Trophoblast cell (in vitro differentiated cells and primary cell): ENCODE results near the gene TMEM247.
A peak's percentile ranks its signal among the peaks of the same experiment; 100 is the strongest.

Experiments used
- DNase-seq, 2 donors: peaks; one replicate each; pipeline ENCODE4 v3.0.0-alpha.2; 2016
- H2AFZ ChIP-seq: 2 replicates; pipeline ENCODE4 v1.6.1; 2013; ENCODE audit warnings: low read length, moderate library complexity, mild to moderate bottlenecking; ENCODE audit not compliant: insufficient read depth, poor library complexity
- H2AK5ac ChIP-seq: 2 replicates; pipeline ENCODE4 v1.6.1; 2013; ENCODE audit warnings: mild to moderate bottlenecking, low read length
- H2BK120ac ChIP-seq: 2 replicates; pipeline ENCODE4 v1.6.1; 2013; ENCODE audit warnings: low read length, mild to moderate bottlenecking, moderate library complexity; ENCODE audit not compliant: insufficient read depth, poor library complexity
- H2BK12ac ChIP-seq: 2 replicates; pipeline ENCODE4 v1.6.1; 2013; ENCODE audit warnings: mild to moderate bottlenecking, low read length, moderate library complexity
- H2BK5ac ChIP-seq: 2 replicates; pipeline ENCODE4 v1.6.1; 2013; ENCODE audit warnings: low read length, low read depth, moderate library complexity, mild to moderate bottlenecking; ENCODE audit not compliant: poor library complexity
- H3K14ac ChIP-seq: 2 replicates; pipeline ENCODE4 v1.6.1; 2013; ENCODE audit warnings: mild to moderate bottlenecking, low read length
- H3K18ac ChIP-seq: 2 replicates; pipeline ENCODE4 v1.6.1; 2013; ENCODE audit warnings: mild to moderate bottlenecking, low read length
- H3K23ac ChIP-seq: 2 replicates; pipeline ENCODE4 v1.6.1; 2013; ENCODE audit warnings: low read length
- H3K27ac ChIP-seq: 2 replicates; pipeline ENCODE4 v1.5.1; 2013; ENCODE audit warnings: low read depth, mild to moderate bottlenecking, inconsistent platforms, low read length, moderate library complexity
- H3K27me3 ChIP-seq: 2 replicates; pipeline ENCODE4 v1.6.1; 2013; ENCODE audit warnings: inconsistent platforms, mild to moderate bottlenecking, low read length, moderate library complexity; ENCODE audit not compliant: insufficient read depth
- H3K36me3 ChIP-seq, 2 experiments: 1 replicate in 1 of 2; 2 replicates in 1 of 2; pipeline ENCODE4 v1.6.1; 2013; ENCODE audit warnings: low read length in 2 of 2, mild to moderate bottlenecking in 2 of 2, moderate library complexity in 1 of 2; ENCODE audit not compliant: insufficient read depth in 2 of 2, control insufficient read depth in 1 of 2
- H3K4ac ChIP-seq: 2 replicates; pipeline ENCODE4 v1.6.1; 2013; ENCODE audit warnings: low read depth, mild to moderate bottlenecking, low read length, moderate library complexity
- H3K4me1 ChIP-seq, 2 experiments: 1 replicate in 1 of 2; 2 replicates in 1 of 2; pipeline ENCODE4 v1.6.1; 2013; ENCODE audit warnings: low read length in 2 of 2, mild to moderate bottlenecking in 2 of 2, moderate library complexity in 1 of 2; ENCODE audit not compliant: insufficient read depth in 2 of 2, control insufficient read depth in 1 of 2
- H3K4me2 ChIP-seq: 2 replicates; pipeline ENCODE4 v1.6.1; 2013; ENCODE audit warnings: inconsistent platforms, mild to moderate bottlenecking, low read length, moderate library complexity
- H3K4me3 ChIP-seq: 2 replicates; pipeline ENCODE4 v1.5.1; 2013; ENCODE audit warnings: mild to moderate bottlenecking, low read depth, low read length, inconsistent platforms
- H3K79me1 ChIP-seq: one replicate; pipeline ENCODE4 v1.6.1; 2013; ENCODE audit warnings: low read length
- H3K79me2 ChIP-seq: 2 replicates; pipeline ENCODE4 v1.6.1; 2013; ENCODE audit warnings: low read length, mild to moderate bottlenecking; ENCODE audit not compliant: control insufficient read depth, insufficient read depth, poor library complexity
- H3K9ac ChIP-seq: 2 replicates; pipeline ENCODE4 v1.6.1; 2013; ENCODE audit warnings: mild to moderate bottlenecking, low read length
- H3K9me3 ChIP-seq: 2 replicates; pipeline ENCODE4 v1.6.1; 2013; ENCODE audit warnings: low read depth, mild to moderate bottlenecking, control low read depth, inconsistent platforms, low read length; ENCODE audit not compliant: insufficient read depth
- H4K12ac ChIP-seq: 2 replicates; pipeline ENCODE4 v1.6.1; 2013; ENCODE audit warnings: low read depth, mild to moderate bottlenecking, low read length, moderate library complexity
- H4K8ac ChIP-seq: 2 replicates; pipeline ENCODE4 v1.6.1; 2013; ENCODE audit warnings: low read depth, mild to moderate bottlenecking, low read length, moderate library complexity
- H4K91ac ChIP-seq: one replicate; pipeline ENCODE4 v1.6.1; 2013; ENCODE audit warnings: low read depth, mild to moderate bottlenecking, low read length, moderate library complexity
- whole genome bisulfite sequencing: extraction: QIAGEN DNeasy Blood & Tissue Kit; methylation state at CpG from one replicate; pipeline ENCODE4 v1.1.7; 2013; ENCODE audit warnings: missing lambda C conversion rate; ENCODE audit not compliant: insufficient read length, insufficient coverage; ENCODE audit errors: extremely low coverage; 5-methylcytosine and 5-hydroxymethylcytosine counted together

TMEM247 gene

DNA sequence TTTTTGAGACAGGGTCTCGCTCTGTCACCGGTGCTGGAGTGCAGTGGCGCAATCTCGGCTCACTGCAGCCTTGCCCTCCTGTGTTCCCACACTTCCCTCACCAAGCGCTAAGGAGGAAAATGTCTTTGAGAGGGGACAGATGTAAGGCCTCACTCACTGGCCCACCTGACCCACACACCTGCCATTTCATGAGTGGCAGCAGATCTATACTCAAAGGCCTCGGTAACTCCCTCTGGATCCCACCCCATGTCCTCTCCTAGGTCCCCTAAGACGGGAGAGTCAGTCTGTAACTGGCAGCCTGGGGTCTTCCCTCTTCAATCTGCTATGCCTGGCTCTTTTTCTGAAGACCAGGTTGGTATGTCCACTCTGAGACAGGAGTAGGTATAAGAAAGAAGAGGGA, 12.9 kb downstream of the TMEM247 start:
- WGBS = no CpG with 5 or more reads among the region's 7 CpGs
- H3K4ac ChIP-seq = no peak overlapping the region

DNA sequence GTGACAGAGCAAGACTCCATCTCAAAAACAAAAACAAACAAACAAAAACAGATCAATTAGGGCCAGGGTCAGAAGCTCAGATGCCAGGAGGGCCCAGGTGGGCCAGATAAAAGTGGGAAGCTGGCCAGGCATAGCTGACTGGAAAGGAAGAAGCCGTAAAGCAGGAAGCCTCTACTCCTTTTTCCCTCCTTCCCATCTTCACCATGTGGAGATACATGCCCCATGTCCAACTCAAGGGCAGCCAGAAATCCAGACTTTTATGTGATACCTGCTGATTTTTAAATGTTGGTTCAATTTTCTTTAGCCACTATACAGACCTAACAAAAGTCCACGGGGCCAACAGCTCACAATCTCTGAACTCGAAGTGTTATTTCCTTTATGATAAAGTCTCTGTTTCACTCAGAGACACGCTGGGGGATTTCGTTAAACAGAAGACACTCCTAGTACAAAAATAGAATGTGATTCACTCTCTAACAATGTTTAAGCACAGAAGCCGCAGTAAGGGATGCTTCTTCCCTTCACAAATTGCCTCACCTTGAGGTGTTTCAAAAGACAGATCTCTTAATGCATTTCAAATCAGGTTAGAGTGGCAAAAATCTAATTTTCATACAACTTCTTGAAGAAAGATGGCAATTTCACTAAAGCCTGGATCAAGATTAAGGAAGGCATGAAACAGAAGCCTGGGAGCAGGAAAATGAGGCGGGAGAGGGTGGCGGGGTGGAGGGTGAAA, 14.0 kb downstream of the TMEM247 start:
- Histone ChIP-seq H3K23ac (no peak overlapping the region), H3K4me3 (no peak overlapping the region), H3K18ac (no peak overlapping the region), H3K4ac (no peak overlapping the region), H4K8ac (no peak overlapping the region), H2BK5ac (no peak overlapping the region), H3K9me3 (no peaks in the 10 kb centered on the region), H3K79me1 (no peaks in the 10 kb centered on the region), H3K4me2 (no peak overlapping the region), H2BK12ac (no peak overlapping the region), H3K9ac (no peak overlapping the region), H3K27me3 (peaks cover 5% of the 10 kb centered on the region), H3K36me3 (no peaks in the 10 kb centered on the region), H4K91ac (no peak overlapping the region), H2AK5ac (no peak overlapping the region), H3K27ac (no peak overlapping the region), H3K14ac (no peak overlapping the region), H2AFZ (no peak overlapping the region), H3K4me1 (peaks cover 8 to 9% of the 10 kb centered on the region in 2 experiments), H4K12ac (no peak overlapping the region), H2BK120ac (no peak overlapping the region), H3K79me2 (no peaks in the 10 kb centered on the region)
- peak in 1 of 2 donors; percentile 26 for DNase-seq
- WGBS = no CpG with 5 or more reads among the region's 8 CpGs

More for the DNA sequence above, 12.9 kb downstream of the TMEM247 start:
- H3K36me3 ChIP-seq = no peaks in the 10 kb centered on the region
- no peak overlapping the region for H2BK120ac ChIP-seq
- H3K4me2 ChIP-seq = no peak overlapping the region
- H3K23ac ChIP-seq = no peak overlapping the region
- no peak overlapping the region for H3K14ac ChIP-seq
- H3K27me3 ChIP-seq = peaks cover under 1% of the 10 kb centered on the region
- peaks cover 11 to 19% of the 10 kb centered on the region in 2 experiments for H3K4me1 ChIP-seq
- no peak overlapping the region for H2BK12ac ChIP-seq
- H4K12ac ChIP-seq = no peak overlapping the region
- H2BK5ac ChIP-seq = no peak overlapping the region
- no peak overlapping the region for H3K27ac ChIP-seq
- DNase-seq = no peak
- H3K18ac ChIP-seq = no peak overlapping the region
- H4K91ac ChIP-seq = no peak overlapping the region
- no peaks in the 10 kb centered on the region for H3K9me3 ChIP-seq
- no peaks in the 10 kb centered on the region for H3K79me2 ChIP-seq
- H4K8ac ChIP-seq = no peak overlapping the region
- no peak overlapping the region for H2AK5ac ChIP-seq
- H2AFZ ChIP-seq = no peak overlapping the region
- H3K9ac ChIP-seq = no peak overlapping the region
- H3K79me1 ChIP-seq = no peaks in the 10 kb centered on the region
- H3K4me3 ChIP-seq = no peak overlapping the region

- H3K27ac ChIP-seq = no peak overlapping the region
- H2BK12ac ChIP-seq = no peak overlapping the region
- H2AK5ac ChIP-seq = no peak overlapping the region
- H3K9ac ChIP-seq = no peak overlapping the region
- H4K91ac ChIP-seq = no peak overlapping the region
- H2BK120ac ChIP-seq = no peak overlapping the region
- H3K79me1 ChIP-seq = no peaks in the 10 kb centered on the region
- H3K79me2 ChIP-seq = no peaks in the 10 kb centered on the region
- H3K4ac ChIP-seq = no peak overlapping the region
- H4K12ac ChIP-seq = no peak overlapping the region
- no peak overlapping the region for H3K18ac ChIP-seq
- no peak overlapping the region for H2BK5ac ChIP-seq
- WGBS = no CpG with 5 or more reads among the region's 4 CpGs
- H3K27me3 ChIP-seq = peaks cover 5% of the 10 kb centered on the region
- no peak overlapping the region for H3K4me2 ChIP-seq
- no peaks in the 10 kb centered on the region for H3K36me3 ChIP-seq
- no peak overlapping the region for H4K8ac ChIP-seq
- H3K4me3 ChIP-seq = no peak overlapping the region
- no peak for DNase-seq
- no peak overlapping the region for H2AFZ ChIP-seq
- H3K14ac ChIP-seq = no peak overlapping the region
- peaks cover 8 to 9% of the 10 kb centered on the region in 2 experiments for H3K4me1 ChIP-seq
- no peak overlapping the region for H3K23ac ChIP-seq
- H3K9me3 ChIP-seq = no peaks in the 10 kb centered on the region
Measured at GRCh38 chr2:46493971-46494250, 14.5 kb downstream of the TMEM247 start.

DNA sequence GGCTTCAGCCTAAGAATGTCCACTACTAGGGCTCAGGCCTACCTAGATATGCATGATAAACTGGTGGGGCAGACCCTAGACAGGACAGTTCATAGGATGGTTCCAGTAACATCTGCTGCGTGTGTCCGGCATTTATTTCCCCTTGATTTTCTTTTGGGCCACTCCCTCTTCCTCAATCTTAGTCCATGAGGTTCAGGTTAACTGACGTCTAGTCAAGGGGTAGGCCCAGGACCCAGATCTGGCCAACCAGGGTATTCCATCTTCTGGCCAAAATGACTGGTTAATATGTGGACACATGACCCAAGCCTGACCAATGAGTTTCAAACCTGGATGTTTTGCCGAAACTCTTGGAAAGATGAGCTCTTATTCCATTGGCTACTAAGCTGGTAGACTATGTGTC, 15.2 kb downstream of the TMEM247 start:
- no peak overlapping the region for H4K12ac ChIP-seq
- H3K27ac ChIP-seq = no peak overlapping the region
- no peaks in the 10 kb centered on the region for H3K9me3 ChIP-seq
- no peak overlapping the region for H3K9ac ChIP-seq
- H3K79me1 ChIP-seq = no peaks in the 10 kb centered on the region
- no peak overlapping the region for H2AFZ ChIP-seq
- no CpG with 5 or more reads among the region's 4 CpGs for WGBS
- no peak overlapping the region for H3K23ac ChIP-seq
- no peak overlapping the region for H2BK12ac ChIP-seq
- H2BK120ac ChIP-seq = no peak overlapping the region
- no peak overlapping the region for H3K4ac ChIP-seq
- H3K79me2 ChIP-seq = no peaks in the 10 kb centered on the region
- H2BK5ac ChIP-seq = no peak overlapping the region
- no peak overlapping the region for H3K4me2 ChIP-seq
- no peak for DNase-seq
- no peak overlapping the region for H3K18ac ChIP-seq
- H3K14ac ChIP-seq = no peak overlapping the region
- no peak overlapping the region for H4K91ac ChIP-seq
- H3K4me1 ChIP-seq = peaks cover 4 to 9% of the 10 kb centered on the region in 2 experiments
- no peaks in the 10 kb centered on the region for H3K36me3 ChIP-seq
- H2AK5ac ChIP-seq = no peak overlapping the region
- H3K27me3 ChIP-seq = peaks cover 8% of the 10 kb centered on the region
- H3K4me3 ChIP-seq = no peak overlapping the region
- H4K8ac ChIP-seq = no peak overlapping the region
